ENCODE measurements around the gene ITGB1BP1.

ITGB1BP1 gene

DNA sequence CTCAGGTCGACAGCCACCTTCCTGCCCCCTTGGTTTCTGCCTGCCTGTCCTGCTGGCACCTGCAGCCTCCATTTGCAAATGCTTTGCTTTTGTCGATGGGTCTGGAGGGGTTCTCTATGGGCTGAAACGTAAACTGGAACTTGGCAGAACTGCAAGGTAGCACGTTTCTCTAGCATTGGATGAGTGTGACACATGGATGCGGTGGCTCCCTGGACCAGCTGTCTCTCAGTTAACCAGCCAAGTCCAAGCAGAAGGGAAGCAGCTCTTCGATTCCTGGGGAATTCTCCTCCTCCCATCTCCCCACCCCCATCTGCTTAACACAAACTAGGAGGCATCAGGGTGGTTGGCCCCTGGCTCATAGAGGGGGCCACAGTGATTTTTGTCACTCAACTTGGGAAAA lies 57.3 kb downstream of the ITGB1BP1 start:
- H3K9me3 ChIP-seq (ENCODE audit: severe bottlenecking) = no peaks in the 10 kb centered on the region
- H3K27me3 ChIP-seq (ENCODE audit: insufficient read depth, poor library complexity, severe bottlenecking) = no peaks in the 10 kb centered on the region
- no peak overlapping the region for H3K27ac ChIP-seq (ENCODE audit: poor library complexity, severe bottlenecking)
- no peak for ATAC-seq (ENCODE audit: low read depth)
- H3K4me1 ChIP-seq (ENCODE audit: insufficient read depth, poor library complexity, severe bottlenecking) = no peaks in the 10 kb centered on the region
- no peak overlapping the region for H3K4me3 ChIP-seq (ENCODE audit: severe bottlenecking)
- peaks cover 99% of the 10 kb centered on the region for H3K36me3 ChIP-seq (ENCODE audit: low read depth)
- no peak for DNase-seq (ENCODE audit: low spot score)
- TF ChIP-seq, protein P1, sequence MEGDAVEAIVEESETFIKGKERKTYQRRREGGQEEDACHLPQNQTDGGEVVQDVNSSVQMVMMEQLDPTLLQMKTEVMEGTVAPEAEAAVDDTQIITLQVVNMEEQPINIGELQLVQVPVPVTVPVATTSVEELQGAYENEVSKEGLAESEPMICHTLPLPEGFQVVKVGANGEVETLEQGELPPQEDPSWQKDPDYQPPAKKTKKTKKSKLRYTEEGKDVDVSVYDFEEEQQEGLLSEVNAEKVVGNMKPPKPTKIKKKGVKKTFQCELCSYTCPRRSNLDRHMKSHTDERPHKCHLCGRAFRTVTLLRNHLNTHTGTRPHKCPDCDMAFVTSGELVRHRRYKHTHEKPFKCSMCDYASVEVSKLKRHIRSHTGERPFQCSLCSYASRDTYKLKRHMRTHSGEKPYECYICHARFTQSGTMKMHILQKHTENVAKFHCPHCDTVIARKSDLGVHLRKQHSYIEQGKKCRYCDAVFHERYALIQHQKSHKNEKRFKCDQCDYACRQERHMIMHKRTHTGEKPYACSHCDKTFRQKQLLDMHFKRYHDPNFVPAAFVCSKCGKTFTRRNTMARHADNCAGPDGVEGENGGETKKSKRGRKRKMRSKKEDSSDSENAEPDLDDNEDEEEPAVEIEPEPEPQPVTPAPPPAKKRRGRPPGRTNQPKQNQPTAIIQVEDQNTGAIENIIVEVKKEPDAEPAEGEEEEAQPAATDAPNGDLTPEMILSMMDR (IDR thresholded peaks at IDR 0.05; ENCODE audit: poor library complexity, severe bottlenecking) = no peak

- ATAC-seq (ENCODE audit: low read depth) = no peak; the same call in 2 of the 3 replicates
- H3K27ac ChIP-seq (ENCODE audit: poor library complexity, severe bottlenecking) = no peak overlapping the region
Measured at GRCh38 chr2:9365498-9366019, 57.8 kb downstream of the ITGB1BP1 start.

DNA sequence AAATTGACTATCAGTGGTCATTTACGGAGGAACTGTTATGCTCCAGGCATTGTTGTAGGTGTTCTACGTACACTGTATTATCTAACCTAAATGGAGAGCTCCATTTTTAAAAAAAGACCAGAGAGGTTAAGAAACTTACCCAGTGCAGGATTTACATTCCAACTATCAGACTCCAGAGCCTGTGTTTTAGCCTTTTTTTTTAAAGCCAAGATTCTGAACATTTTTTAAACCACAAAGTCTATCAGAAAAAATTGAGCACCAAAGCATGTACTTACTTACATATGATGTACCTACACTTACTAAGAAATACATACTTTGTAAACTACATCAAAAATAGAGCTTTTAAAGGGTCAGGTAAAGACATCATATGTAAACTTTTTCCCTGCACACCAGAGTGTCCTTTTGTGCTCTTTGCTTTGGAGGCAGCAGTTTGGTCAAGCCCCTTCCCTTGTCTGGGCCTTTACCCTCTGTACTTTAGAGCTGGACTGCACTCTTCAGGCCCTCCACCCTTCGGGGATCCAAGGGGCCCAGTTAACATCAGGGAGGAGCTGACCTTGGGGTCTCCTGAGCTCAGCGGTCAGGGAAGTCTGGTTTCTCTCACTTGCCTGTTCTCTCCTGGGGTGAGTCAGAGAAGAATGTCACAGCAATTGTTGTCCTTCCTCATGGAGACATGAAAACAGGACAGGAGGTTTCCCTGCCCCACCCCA lies 58.4 kb downstream of the ITGB1BP1 start:
- Histone ChIP-seq H3K27ac (ENCODE audit: poor library complexity, severe bottlenecking) (no peak overlapping the region), H3K27me3 (ENCODE audit: insufficient read depth, poor library complexity, severe bottlenecking) (no peaks in the 10 kb centered on the region), H3K36me3 (ENCODE audit: low read depth) (peaks cover 99% of the 10 kb centered on the region), H3K4me1 (ENCODE audit: insufficient read depth, poor library complexity, severe bottlenecking) (no peaks in the 10 kb centered on the region), H3K9me3 (ENCODE audit: severe bottlenecking) (no peaks in the 10 kb centered on the region), H3K4me3 (ENCODE audit: severe bottlenecking) (no peak overlapping the region)
- TF ChIP-seq, protein P1 (IDR thresholded peaks at IDR 0.05; ENCODE audit: poor library complexity, severe bottlenecking) = no peak
- ATAC-seq (ENCODE audit: low read depth) = no peak
- DNase-seq (ENCODE audit: low spot score) = no peak

More at GRCh38 chr2:9365498-9366019, 57.8 kb downstream of the ITGB1BP1 start:
- Histone ChIP-seq H3K36me3 (ENCODE audit: low read depth) (peaks cover 99% of the 10 kb centered on the region), H3K9me3 (ENCODE audit: severe bottlenecking) (no peaks in the 10 kb centered on the region), H3K4me3 (ENCODE audit: severe bottlenecking) (no peak overlapping the region), H3K4me1 (ENCODE audit: insufficient read depth, poor library complexity, severe bottlenecking) (no peaks in the 10 kb centered on the region), H3K27me3 (ENCODE audit: insufficient read depth, poor library complexity, severe bottlenecking) (no peaks in the 10 kb centered on the region)
- no peak for DNase-seq (ENCODE audit: low spot score)
- TF ChIP-seq, protein P1 (IDR thresholded peaks at IDR 0.05; ENCODE audit: poor library complexity, severe bottlenecking) = no peak

- H3K27ac ChIP-seq (ENCODE audit: poor library complexity, severe bottlenecking) = no peak overlapping the region
- no peak for ATAC-seq (ENCODE audit: low read depth)
- H3K9me3 ChIP-seq (ENCODE audit: severe bottlenecking) = no peaks in the 10 kb centered on the region
- H3K4me3 ChIP-seq (ENCODE audit: severe bottlenecking) = no peak overlapping the region
- H3K4me1 ChIP-seq (ENCODE audit: insufficient read depth, poor library complexity, severe bottlenecking) = no peaks in the 10 kb centered on the region
- no peaks in the 10 kb centered on the region for H3K27me3 ChIP-seq (ENCODE audit: insufficient read depth, poor library complexity, severe bottlenecking)
- TF ChIP-seq, protein P1 (IDR thresholded peaks at IDR 0.05; ENCODE audit: poor library complexity, severe bottlenecking) = no peak
- no peak for DNase-seq (ENCODE audit: low spot score)
- peaks cover 99% of the 10 kb centered on the region for H3K36me3 ChIP-seq (ENCODE audit: low read depth)
Measured at GRCh38 chr2:9364373-9364772, 59.0 kb downstream of the ITGB1BP1 start.

DNA sequence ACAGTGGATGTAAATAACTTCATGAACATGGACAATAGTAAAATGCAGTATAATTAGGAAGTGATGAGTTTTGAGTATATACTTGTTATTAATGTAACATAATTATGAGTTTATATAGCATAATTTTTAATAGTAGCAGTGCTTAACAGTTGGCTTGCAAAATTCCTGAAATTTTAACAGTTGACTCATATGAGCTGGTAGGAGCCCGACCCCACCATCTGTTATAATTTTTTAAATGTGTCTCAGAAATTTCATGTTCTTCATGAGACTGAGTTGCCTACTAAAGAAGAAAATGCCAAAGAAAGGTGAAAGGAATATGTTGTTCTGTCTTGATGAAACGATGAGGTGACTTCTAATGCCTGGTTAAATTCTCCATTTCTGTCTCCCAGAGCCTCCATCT lies 62.6 kb downstream of the ITGB1BP1 start:
- Histone ChIP-seq H3K36me3 (ENCODE audit: low read depth) (peaks cover 100% of the 10 kb centered on the region), H3K4me3 (ENCODE audit: severe bottlenecking) (no peak overlapping the region), H3K27me3 (ENCODE audit: insufficient read depth, poor library complexity, severe bottlenecking) (no peaks in the 10 kb centered on the region), H3K4me1 (ENCODE audit: insufficient read depth, poor library complexity, severe bottlenecking) (no peaks in the 10 kb centered on the region), H3K9me3 (ENCODE audit: severe bottlenecking) (no peaks in the 10 kb centered on the region), H3K27ac (ENCODE audit: poor library complexity, severe bottlenecking) (no peak overlapping the region)
- ATAC-seq (ENCODE audit: low read depth) = no peak
- TF ChIP-seq, protein P1 (IDR thresholded peaks at IDR 0.05; ENCODE audit: poor library complexity, severe bottlenecking) = no peak
- DNase-seq (ENCODE audit: low spot score) = no peak
